GM21526 (cell line): Measurements from ENCODE around the gene TPO.
"Not testable (repeated sequence)": the region's sequence is repeated elsewhere in the genome, so short reads cannot be mapped to it uniquely, and the experiment has no call there.

Experiments used
- ATAC-seq: cut with Tn5 transposase; IDR thresholded peaks from one replicate; pipeline ENCODE4 v1.9.1; 2021; ENCODE audit warnings: moderate library complexity; ENCODE audit not compliant: unreplicated experiment, low FRiP score

The TPO gene

GRCh38 chr2:1481406-1482252, 68.4 kb downstream of the TPO start:
- ATAC-seq, result no peak

DNA sequence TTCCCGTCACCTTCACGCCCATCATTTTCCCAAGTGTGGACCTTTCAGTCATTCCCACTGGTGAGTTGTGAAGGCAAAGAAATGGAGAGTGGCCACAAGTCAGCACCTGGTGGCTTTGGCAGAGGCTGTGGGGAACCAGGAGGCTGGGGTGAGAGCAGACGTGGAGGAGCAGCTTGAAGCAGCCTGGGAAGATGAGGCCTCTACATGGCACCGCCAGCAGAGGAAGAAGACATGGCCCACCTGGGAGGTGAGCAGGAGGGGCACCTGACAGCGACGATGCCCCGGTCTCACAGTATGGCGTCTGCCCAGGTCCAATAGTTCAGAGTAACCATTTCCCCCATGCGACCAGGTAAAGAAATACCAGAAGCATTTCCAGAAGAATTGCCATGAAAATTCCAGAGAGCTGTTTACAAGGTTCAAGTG, 69.0 kb downstream of the TPO start:
- ATAC-seq, result no peak

DNA sequence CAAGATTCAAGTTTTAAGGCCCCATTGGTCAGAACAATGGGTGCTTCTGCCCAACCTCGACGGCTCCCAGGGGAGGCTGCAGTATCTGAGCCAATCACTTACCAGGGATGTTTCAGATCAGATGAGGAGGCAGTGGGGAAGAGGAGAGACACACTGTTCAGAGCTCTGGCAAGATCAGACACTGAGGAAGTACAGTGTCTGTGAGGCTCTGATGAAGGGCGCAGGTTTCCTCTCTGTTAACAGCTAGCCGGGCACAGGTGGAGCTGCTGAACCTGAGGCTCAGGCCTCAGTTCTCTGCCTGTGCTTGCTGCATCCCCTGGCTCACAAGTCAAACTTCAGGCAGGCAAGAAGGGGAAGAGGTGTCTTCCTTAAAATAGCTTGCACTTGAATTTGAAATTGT, 69.7 kb downstream of the TPO start:
- no peak for ATAC-seq

DNA sequence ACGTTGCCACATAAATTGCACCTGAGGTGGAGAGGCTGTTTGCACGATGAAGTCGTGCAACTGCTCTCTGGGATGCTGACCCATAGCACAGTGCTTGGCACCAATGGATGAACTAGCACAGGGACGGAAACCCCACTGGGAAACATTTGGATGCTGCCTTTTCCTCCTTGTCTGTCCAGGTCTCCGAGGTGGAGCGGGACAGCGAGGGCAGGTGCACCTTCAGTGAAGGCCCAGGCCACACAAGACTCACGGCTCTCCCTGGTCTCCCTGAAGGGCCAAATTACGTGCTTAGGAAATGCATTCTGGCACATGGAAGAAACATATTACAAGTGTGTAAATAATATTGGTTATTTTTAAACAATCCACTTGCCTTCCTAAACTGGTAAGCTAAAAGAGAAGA, 70.3 kb downstream of the TPO start:
- no peak for ATAC-seq

DNA sequence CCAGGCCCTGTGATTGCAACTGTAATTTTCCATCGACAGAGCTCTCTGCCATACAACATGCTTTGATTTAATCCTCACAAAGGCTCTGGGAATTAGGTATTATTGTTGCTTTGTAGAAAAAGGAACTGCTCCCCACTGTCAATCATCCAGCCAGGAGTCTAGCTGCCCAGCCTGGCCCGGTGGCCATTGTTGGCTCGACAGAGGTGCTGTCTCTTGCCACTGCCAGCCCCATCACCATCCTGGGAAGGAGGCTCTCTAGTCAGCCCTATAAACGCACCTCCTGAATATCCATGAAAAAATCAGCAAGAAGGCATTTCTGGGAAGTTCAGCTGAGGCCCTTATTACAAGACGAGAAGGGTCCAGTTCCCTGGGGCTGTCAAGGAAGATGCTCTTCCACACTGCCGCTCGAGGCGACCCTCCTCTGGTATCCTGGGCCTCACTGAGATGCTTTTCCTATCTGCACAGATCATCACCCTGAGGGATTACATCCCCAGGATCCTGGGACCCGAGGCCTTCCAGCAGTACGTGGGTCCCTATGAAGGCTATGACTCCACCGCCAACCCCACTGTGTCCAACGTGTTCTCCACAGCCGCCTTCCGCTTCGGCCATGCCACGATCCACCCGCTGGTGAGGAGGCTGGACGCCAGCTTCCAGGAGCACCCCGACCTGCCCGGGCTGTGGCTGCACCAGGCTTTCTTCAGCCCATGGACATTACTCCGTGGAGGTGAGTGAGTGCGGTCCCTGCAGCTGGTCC, 71.0 kb downstream of the TPO start:
- ATAC-seq, result no peak

DNA sequence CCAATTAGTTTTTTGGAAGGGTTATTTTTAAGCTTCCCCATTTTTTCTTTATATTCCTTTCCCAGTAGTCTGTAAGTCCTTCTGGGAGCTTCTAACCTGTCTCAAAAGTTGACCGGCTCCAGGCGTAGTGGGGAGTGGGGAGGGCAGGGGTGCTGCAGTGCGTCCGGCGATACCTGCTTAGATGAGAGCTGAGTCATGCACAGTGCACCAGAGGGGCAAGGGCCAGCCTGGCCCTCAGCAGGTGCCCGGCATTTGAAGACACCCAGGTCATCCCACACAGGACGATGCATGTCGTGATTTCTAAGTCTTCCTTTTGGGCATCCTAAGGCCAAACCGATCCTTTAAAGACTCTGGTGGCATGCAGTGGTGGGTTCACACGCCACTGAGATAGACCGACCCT, 73.4 kb downstream of the TPO start:
- no peak for ATAC-seq

- no peak for ATAC-seq
These were observed 74.5 kb downstream of the TPO start for GRCh38 chr2:1487758-1488157.

DNA sequence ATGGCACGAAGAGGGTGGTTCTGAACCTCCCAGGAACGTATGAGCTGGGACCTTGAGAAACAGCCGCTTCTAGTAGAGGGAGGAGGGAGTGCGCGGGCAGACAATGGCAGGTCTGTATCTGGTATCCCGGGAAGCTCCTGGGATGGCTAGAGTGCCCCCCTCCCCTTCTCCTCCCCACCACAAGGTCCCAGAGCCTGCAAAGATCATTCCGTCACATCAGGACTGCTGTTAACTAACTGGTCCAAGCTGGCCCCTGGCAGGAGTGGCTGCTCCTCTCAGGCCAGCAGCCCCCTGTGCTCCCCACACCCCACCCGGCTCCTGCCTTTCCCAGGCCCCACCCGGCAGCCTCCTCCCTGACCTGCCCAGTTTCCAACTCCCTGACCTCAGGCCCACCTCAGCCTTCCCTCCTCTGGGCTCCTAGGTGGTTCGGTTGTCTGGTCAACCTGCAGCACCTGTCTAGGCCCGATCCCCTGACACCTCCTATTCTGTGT, 75.0 kb downstream of the TPO start:
- ATAC-seq, result no peak

GRCh38 chr2:1488851-1489250, 75.6 kb downstream of the TPO start:
- ATAC-seq, result no peak

- no peak for ATAC-seq
These were observed 76.2 kb downstream of the TPO start for GRCh38 chr2:1489486-1489885.

DNA sequence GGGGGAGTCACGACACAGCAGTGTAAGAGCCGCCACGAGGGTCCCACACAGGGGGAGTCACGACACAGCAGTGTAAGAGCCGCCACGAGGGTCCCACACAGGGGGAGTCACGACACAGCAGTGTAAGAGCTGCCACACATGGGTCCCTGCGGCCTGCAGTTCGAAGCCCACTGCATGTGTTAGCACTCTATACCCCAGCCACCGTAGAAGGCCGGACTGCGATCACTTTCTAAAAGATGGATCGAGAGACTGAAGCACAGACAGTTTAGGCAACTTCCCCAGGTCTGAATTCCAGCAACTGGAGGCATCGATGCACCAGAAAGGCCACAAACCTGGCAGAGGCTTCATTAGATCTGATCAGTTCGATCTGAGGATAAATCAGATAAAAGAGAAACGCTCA, 77.1 kb downstream of the TPO start:
- ATAC-seq, result not testable (repeated sequence)

DNA sequence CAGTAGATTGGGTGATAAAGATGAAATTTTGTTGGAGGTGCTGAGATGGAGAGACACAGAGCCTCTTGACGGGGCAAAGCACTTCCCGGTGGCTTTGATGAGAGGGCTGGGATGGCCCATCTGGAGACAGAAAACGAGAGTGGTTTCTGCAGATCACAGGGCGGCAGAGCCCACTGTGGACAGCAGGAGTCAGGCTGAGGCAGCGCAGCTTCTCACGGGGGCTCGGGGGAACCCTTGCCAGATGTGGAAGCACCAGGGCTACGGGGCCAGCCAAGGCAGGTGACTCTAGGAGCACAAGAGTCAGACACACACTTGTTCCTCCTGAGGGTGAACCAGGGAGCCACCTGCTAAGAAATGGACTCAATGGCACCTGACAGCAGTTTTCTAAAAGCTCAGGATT, 78.5 kb downstream of the TPO start:
- no peak for ATAC-seq

GRCh38 chr2:1492231-1492630, 79.0 kb downstream of the TPO start:
- ATAC-seq, result not testable (repeated sequence)

DNA sequence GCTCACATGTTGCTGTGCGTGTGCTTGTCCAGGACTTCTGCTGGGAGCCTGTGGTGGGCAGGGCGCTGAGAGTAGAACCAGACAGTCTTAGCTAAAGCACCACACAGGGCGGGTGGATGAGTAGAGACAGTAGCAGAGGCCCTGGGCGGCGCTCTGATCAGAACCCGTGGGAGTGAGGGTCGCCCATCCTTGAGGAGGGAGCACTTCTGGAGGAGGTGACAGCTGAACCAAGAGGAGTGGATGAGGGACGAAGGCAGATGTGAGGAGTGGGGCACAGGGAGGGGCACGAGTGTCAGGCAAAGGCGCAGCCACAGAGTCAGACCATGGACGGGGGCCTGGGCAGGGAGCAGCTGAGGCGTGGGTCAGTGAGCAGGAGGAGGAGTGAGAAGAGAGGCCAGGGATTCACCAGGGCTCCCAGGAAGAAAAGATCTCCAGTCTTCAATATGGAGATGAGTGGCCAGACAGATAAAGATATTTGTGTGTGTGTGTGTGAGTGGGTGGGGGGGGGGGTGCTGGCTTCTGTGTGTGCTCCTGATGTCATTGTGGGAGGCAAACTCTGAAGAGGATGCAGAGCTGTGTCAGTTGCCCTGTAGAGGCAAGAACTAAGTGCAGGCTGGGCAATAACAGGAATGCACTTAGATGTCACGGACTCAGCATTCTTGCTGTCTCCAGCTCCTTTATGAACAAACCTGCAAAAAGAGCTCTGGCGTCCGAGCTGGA, 79.6 kb downstream of the TPO start:
- no peak for ATAC-seq

DNA sequence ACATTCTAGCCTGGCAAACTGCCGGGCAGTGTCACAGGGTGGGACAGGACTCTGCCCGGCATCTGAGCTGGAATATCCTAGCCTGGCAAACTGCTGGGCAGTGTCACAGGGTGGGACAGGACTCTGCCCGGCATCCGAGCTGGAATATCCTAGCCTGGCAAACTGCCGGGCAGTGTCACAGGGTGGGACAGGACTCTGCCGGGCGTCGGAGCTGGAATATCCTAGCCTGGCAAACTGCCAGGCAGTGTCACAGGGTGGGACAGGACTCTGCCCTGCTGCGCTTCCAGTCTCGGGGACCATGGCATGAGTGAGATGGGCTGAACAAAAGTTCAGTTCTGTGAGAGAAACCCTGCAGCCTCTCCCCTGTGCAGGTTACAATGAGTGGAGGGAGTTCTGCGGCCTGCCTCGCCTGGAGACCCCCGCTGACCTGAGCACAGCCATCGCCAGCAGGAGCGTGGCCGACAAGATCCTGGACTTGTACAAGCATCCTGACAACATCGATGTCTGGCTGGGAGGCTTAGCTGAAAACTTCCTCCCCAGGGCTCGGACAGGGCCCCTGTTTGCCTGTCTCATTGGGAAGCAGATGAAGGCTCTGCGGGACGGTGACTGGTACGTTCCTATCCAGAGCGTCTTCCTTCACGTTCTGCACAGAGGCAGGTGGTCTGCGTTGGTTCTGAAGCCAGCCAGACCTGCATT, 80.3 kb downstream of the TPO start:
- ATAC-seq, result no peak

GRCh38 chr2:1494257-1494656, 81.0 kb downstream of the TPO start:
- ATAC-seq, result no peak

DNA sequence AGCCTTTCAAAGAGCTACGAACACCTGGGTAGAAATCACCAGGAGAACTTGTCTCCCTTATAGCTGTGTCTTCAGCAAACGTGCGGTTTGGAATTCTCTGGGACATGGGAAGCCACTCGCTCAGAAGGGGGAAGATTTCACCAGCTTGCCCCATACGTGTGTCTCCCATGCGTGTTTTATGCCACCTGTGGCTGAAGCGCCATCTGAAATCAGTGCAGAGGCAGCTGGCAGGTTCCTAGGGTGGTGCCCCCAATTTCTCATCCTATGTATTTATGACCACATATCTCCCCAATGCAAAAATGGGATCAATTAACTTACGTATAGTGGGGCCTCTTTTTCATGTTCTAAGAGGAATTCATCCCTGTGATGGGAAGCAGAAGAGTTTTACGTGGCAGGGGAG, 81.6 kb downstream of the TPO start:
- ATAC-seq, result no peak

DNA sequence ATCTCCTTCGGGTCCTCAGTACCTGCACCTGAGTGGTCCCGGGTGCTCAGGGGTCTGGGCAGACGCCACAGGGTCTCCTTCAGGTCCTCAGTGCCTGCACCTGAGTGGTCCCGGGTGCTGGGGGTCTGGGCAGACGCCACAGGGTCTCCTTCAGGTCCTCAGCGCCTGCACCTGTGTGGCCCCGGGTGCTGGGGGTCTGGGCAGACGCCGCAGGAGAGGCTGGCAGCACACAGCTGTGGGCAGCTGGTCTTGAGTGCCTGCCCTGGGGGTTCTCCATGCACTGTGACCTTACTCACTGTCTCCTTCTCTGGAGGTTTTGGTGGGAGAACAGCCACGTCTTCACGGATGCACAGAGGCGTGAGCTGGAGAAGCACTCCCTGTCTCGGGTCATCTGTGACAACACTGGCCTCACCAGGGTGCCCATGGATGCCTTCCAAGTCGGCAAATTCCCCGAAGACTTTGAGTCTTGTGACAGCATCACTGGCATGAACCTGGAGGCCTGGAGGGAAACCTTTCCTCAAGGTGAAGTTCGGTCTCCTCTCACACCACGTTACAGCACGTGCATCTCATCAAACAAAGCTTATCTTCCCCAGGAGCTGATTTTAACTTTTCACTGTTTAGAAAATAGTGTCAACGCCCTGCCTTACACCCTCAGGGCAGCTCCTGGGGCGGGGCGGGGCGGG, 82.6 kb downstream of the TPO start:
- no peak for ATAC-seq

DNA sequence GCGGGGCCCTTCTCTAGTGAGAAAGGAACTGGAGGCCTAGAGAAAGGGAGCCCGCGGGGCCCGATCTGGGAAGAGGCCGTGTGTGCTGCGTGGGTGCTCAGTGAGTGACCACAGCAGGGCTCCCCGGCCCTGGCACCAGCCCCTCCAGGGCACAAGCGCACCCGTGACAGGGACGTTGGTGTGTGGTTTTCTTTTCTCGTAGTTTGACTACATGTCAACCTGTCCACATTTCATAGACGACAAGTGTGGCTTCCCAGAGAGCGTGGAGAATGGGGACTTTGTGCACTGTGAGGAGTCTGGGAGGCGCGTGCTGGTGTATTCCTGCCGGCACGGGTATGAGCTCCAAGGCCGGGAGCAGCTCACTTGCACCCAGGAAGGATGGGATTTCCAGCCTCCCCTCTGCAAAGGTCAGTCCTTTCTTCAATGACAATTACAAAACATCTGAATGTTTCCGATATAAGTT, 83.1 kb downstream of the TPO start:
- no peak for ATAC-seq

DNA sequence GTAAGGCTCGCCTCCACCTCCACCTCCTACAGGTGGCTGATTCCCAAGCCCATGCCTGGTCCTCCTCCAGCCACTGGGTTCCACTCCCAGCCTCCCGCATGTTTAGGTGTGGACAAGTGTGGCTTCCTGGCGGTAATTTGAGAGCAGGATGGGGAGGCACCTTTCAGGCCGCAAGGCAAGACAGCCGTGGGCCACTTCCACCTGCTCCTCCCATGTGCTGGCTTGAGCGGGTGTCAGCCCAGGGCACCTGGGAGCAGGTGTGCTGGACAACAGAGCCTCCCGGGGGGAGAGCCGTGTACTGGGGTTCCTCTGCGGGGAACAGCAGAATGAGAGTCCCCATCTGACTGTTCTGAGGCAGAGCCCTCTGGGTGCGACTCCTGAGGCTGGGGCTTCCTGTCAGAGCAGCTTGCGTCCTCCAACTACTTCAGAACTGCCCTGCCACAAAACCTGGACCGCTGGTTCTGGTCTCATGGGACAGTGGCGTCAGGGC, 83.9 kb downstream of the TPO start:
- ATAC-seq, result no peak
